Sigmoid colon (tissue), 7 donors: ENCODE data around the gene LY6G6D. TPM values are rescaled to one million over a fixed set of nuclear protein-coding genes. Genes with fewer than 3 reads are reported as not detected.

ENCODE experiments used
- DNase-seq: peaks from one replicate; pipeline ENCODE4 v3.0.0-alpha.2; 2019
- H3K27ac ChIP-seq, 4 donors: fragments of 200-600 bp; sonication (generic); one replicate each; pipeline ENCODE4 v1.5.1; 2016 to 2019; ENCODE audit warnings: mild to moderate bottlenecking in 1 of 4
- H3K27me3 ChIP-seq, 3 donors: fragments of 200-600 bp; sonication (generic); one replicate each; pipeline ENCODE4 v1.5.1; 2019; ENCODE audit warnings: mild to moderate bottlenecking in 1 of 3
- H3K36me3 ChIP-seq, 4 donors: fragments of 200-600 bp; sonication (generic); one replicate each; pipeline ENCODE4 v1.5.1; 2016 to 2019
- H3K4me1 ChIP-seq, 4 donors: fragments of 200-600 bp; sonication (generic); one replicate each; pipeline ENCODE4 v1.5.1; 2017 to 2019
- H3K4me3 ChIP-seq, 4 donors: fragments of 200-600 bp; sonication (generic); one replicate each; pipeline ENCODE4 v1.5.1; 2017 to 2019; ENCODE audit warnings: mild to moderate bottlenecking in 2 of 4, moderate library complexity in 1 of 4
- H3K9me3 ChIP-seq, 4 donors: fragments of 200-600 bp in 3 of 4; sonication (generic) in 3 of 4; one replicate each; pipeline versions ENCODE4 v1.5.1 to v1.6.1; 2013 to 2019
- CTCF ChIP-seq, 4 experiments: fragments of 450-650 bp in 3 of 4; fragments of 200-600 bp in 1 of 4; IDR thresholded peaks; one replicate each; pipeline ENCODE4 v1.5.1; 2016 to 2019; ENCODE audit warnings: antibody characterized with exemption in 4 of 4, mild to moderate bottlenecking in 3 of 4, moderate library complexity in 2 of 4
- EP300 ChIP-seq, 4 donors: sonication (generic); formaldehyde crosslinking; IDR thresholded peaks; one replicate each; pipeline ENCODE4 v1.6.1; 2017; ENCODE audit warnings: antibody characterized with exemption in 4 of 4
- POLR2A ChIP-seq, 2 donors: fragments of 450-650 bp; IDR thresholded peaks; one replicate each; pipeline ENCODE4 v1.6.1; 2016; ENCODE audit warnings: antibody characterized with exemption in 2 of 2, mild to moderate bottlenecking in 2 of 2, moderate library complexity in 2 of 2
- POLR2AphosphoS5 ChIP-seq, 4 donors: sonication (generic); formaldehyde crosslinking; IDR thresholded peaks; one replicate each; pipeline ENCODE4 v1.6.1; 2017; ENCODE audit warnings: antibody characterized with exemption in 4 of 4
- WGBS, 2 donors: extraction: QIAGEN DNeasy Blood & Tissue Kit; methylation state at CpG; one replicate each; pipeline ENCODE4 v1.1.7; 2013; 5-methylcytosine and 5-hydroxymethylcytosine counted together
- intact Hi-C: fragments of 100-400 bp; cut with DNase I; formaldehyde crosslinking; loops from one replicate; pipeline ENCODE4 v1.15.1; 2023
- polyA plus RNA-seq, 3 donors: library from polyadenylated mRNA; stranded (reverse); fragments of 200-250 nt; gene quantifications; one replicate each; pipeline ENCODE4 v1.2.3, GENCODE V29; 2013
- total RNA-seq, 4 donors: library from RNA; depleted of rRNA; stranded (reverse); fragments of >200 nt; gene quantifications; one replicate each; pipeline ENCODE4 v1.1.0, GENCODE V29; 2016
- donor health status: healthy with polysubstance abuse.
- donor health status: Bipolar disorder and iron deficiency.
- donor health status: healthy.

Gene LY6G6D
- total and polyA plus RNA-seq, 7 donors = 0.31 to 21.2 (median 6.4) TPM; not detected in 2

DNA sequence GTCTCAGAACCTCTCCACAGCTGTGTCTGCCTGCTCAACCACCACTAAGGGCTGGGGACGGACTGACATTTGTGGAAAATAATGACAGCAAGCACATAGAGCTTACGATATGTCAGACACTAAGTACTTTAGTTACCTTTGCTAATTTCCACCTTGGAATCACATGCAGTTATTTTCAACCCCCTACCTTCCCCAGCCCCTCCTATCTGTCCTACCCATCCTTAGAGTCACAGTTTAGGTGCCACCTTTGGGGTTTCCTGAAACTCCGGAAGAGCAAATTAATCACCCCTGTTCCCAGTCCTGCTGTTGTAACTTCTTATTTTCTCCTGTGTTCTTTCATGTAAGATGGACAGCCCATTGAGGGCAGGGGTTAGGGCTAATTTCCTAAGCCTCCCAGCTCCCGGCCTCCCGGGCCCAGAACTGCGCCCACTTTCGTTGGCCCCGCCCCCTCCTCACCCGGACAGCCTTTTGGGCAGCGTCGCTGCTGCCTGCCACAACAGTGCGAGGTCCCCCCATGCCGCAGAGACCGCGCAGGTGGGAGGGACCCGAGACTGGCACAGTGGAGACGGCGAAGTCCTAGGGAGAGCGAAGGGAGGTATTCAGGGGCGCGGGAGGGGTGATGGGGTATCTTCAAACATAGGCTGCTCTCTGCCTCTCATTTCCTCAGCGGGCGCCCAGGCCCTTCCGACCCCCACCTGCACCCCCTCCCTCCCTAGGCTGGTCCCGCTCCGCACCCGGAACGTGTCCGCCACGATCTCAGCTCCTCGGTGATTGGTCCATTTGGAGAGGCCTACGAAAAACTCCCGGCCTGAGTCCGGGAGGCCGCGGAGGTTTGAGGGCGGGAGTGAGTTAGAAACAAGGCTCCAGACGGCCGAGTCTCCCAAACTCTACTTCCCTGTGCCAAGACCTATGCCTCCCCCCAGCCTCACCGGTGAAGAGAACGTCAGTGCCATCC lies 12.8 kb downstream of the LY6G6D start:
- intact Hi-C loops = loop anchor here (1.0 to 5.0 kb wide), 3 partner anchors 25 to 103 kb away; partner anchors contain the start of genes ABHD16A and LY6G5C
- Histone ChIP-seq H3K27me3 (no peaks in the 10 kb centered on the region), H3K9me3 (no peaks in the 10 kb centered on the region), H3K4me3 (peak overlapping the region; percentile 78 to 95 (median 84)), H3K27ac (peak overlapping the region; percentile 96 to 99 (median 98)), H3K36me3 (peaks cover 23 to 47% (median 33%) of the 10 kb centered on the region in 4 donors), H3K4me1 (peaks cover 0 to 24% (median 20%) of the 10 kb centered on the region in 4 donors)
- peak; percentile 81 for DNase-seq
- TF ChIP-seq POLR2AphosphoS5 (IDR thresholded peaks at IDR 0.05) (no peak), CTCF (IDR thresholded peaks at IDR 0.05) (no peak), POLR2A (IDR thresholded peaks at IDR 0.05) (no peak), EP300 (IDR thresholded peaks at IDR 0.05) (no peak)
- 78 to 90% methylated on average over 41 of the region's 41 CpGs for WGBS, 2 donors

- no peaks in the 10 kb centered on the region for H3K9me3 ChIP-seq
- peaks cover 0 to 33% (median 27%) of the 10 kb centered on the region in 4 donors for H3K4me1 ChIP-seq
- peak within 1 kb of the TSS; percentile 78 to 95 (median 84) for H3K4me3 ChIP-seq
- 23 to 27% methylated on average over 36 of the region's 36 CpGs for WGBS, 2 donors
- DNase-seq = no peak
- intact Hi-C loops = loop anchor here (1.0 to 5.0 kb wide), 3 partner anchors 26 to 102 kb away; partner anchors contain the start of genes ABHD16A and LY6G5C
- H3K27me3 ChIP-seq = no peaks in the 10 kb centered on the region
- H3K36me3 ChIP-seq = peaks cover 32 to 56% (median 43%) of the 10 kb centered on the region in 4 donors
- TF ChIP-seq CTCF (IDR thresholded peaks at IDR 0.05) (peak in 2 of 4 experiments; percentile 41 to 57), EP300 (IDR thresholded peaks at IDR 0.05) (no peak)
- H3K27ac ChIP-seq = peak within 1 kb of the TSS; percentile 96 to 99 (median 98)
These were observed 13.8 kb downstream of the LY6G6D start, which contains the start of gene DDAH2 for GRCh38 chr6:31728767-31729514. TSS of gene DDAH2 (minus strand) at chr6:31729299. CDS start at chr6:31729161, 138 bp downstream.

DNA sequence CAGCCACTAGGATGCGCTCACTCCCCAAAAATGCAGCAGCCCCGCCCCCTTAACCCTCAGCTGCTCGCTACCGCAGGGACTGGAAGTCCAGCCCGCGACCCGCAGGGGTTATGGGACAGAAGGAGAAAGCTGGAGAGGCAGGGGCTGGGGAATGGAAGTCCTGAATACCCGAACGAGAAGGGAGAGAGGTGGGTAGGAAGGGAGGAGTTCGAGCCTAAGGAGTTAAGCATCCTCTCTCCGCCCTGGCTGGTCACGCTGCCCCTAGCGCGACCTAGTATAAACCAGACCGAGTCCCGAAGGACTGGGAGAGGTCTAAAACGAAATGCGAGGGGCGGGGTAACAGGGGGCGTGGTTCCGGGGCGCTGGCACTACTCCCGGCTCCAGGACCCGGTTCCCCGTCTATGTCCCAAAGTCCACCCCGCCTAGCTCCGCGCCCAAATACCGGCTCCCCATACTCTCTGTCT lies 14.4 kb downstream of the LY6G6D start:
- peaks cover 0 to 39% (median 33%) of the 10 kb centered on the region in 4 donors for H3K4me1 ChIP-seq
- peak; percentile 97 for DNase-seq
- peaks cover 32 to 59% (median 43%) of the 10 kb centered on the region in 4 donors for H3K36me3 ChIP-seq
- H3K27me3 ChIP-seq = no peaks in the 10 kb centered on the region
- TF ChIP-seq POLR2A (IDR thresholded peaks at IDR 0.05) = peak; percentile 23 to 29
- no peak for TF ChIP-seq EP300 (IDR thresholded peaks at IDR 0.05)
- TF ChIP-seq CTCF (IDR thresholded peaks at IDR 0.05) = peak in 1 of 4 experiments; percentile 25
- TF ChIP-seq POLR2AphosphoS5 (IDR thresholded peaks at IDR 0.05) = peak; percentile 70 to 87 (median 72)
- 0 to 1% methylated on average over 29 of the region's 29 CpGs for WGBS, 2 donors
- H3K4me3 ChIP-seq = peak overlapping the region; percentile 78 to 95 (median 84)
- intact Hi-C loops = loop anchor here (2.0 to 5.0 kb wide), 2 partner anchors 47 to 101 kb away; partner anchors contain the start of gene LY6G5C
- H3K9me3 ChIP-seq = no peaks in the 10 kb centered on the region
- H3K27ac ChIP-seq = peak overlapping the region; percentile 96 to 99 (median 98)

GRCh38 chr6:31729979-31730630 lies 15.0 kb downstream of the LY6G6D start:
- H3K36me3 ChIP-seq = peaks cover 32 to 59% (median 43%) of the 10 kb centered on the region in 4 donors
- peak; percentile 97 for DNase-seq
- 2 to 3% methylated on average over 46 of the region's 46 CpGs for WGBS, 2 donors

More at GRCh38 chr6:31729979-31730630, 15.0 kb downstream of the LY6G6D start:
- H3K4me1 ChIP-seq = peaks cover 0 to 45% (median 38%) of the 10 kb centered on the region in 4 donors
- H3K4me3 ChIP-seq = peak overlapping the region; percentile 78 to 95 (median 84)
- no peaks in the 10 kb centered on the region for H3K9me3 ChIP-seq
- peak overlapping the region; percentile 96 to 99 (median 98) for H3K27ac ChIP-seq
- TF ChIP-seq POLR2A (IDR thresholded peaks at IDR 0.05) (peak; percentile 5 to 25), CTCF (IDR thresholded peaks at IDR 0.05) (no peak), EP300 (IDR thresholded peaks at IDR 0.05) (no peak), POLR2AphosphoS5 (IDR thresholded peaks at IDR 0.05) (peak; percentile 76 to 89 (median 78))
- no peaks in the 10 kb centered on the region for H3K27me3 ChIP-seq
- intact Hi-C loops = loop anchor here (2.0 to 5.0 kb wide), 2 partner anchors 48 to 101 kb away; partner anchors contain the start of gene LY6G5C
